Uterus (tissue), 2 donors: ENCODE data around the gene KCNIP2.

Experiments used
- POLR2A ChIP-seq, 2 donors: fragments of 450-650 bp; IDR thresholded peaks; one replicate each; pipeline ENCODE4 v1.6.1; 2016; ENCODE audit warnings: antibody characterized with exemption in 2 of 2, mild to moderate bottlenecking in 1 of 2, moderate library complexity in 1 of 2
- TF ChIP-seq, protein P1 (sequence below), 4 experiments: fragments of 200-600 bp in 2 of 4; fragments of 450-650 bp in 2 of 4; sonication (generic) in 2 of 4; IDR thresholded peaks; one replicate each; pipeline ENCODE4 v1.5.1; 2016 to 2019; ENCODE audit warnings: antibody characterized with exemption in 4 of 4, mild to moderate bottlenecking in 2 of 4, moderate library complexity in 1 of 4

- TF ChIP-seq, protein P1, sequence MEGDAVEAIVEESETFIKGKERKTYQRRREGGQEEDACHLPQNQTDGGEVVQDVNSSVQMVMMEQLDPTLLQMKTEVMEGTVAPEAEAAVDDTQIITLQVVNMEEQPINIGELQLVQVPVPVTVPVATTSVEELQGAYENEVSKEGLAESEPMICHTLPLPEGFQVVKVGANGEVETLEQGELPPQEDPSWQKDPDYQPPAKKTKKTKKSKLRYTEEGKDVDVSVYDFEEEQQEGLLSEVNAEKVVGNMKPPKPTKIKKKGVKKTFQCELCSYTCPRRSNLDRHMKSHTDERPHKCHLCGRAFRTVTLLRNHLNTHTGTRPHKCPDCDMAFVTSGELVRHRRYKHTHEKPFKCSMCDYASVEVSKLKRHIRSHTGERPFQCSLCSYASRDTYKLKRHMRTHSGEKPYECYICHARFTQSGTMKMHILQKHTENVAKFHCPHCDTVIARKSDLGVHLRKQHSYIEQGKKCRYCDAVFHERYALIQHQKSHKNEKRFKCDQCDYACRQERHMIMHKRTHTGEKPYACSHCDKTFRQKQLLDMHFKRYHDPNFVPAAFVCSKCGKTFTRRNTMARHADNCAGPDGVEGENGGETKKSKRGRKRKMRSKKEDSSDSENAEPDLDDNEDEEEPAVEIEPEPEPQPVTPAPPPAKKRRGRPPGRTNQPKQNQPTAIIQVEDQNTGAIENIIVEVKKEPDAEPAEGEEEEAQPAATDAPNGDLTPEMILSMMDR (IDR thresholded peaks at IDR 0.05): no peak
- no peak for TF ChIP-seq POLR2A (IDR thresholded peaks at IDR 0.05)
Measured at GRCh38 chr10:101812606-101813005, 31.0 kb downstream of the KCNIP2 start.
